HG02678 (cell line): ENCODE results near the gene UPF1.

Source experiments
- ATAC-seq: cut with Tn5 transposase; IDR thresholded peaks from one replicate; pipeline ENCODE4 v1.9.1; 2021; ENCODE audit warnings: mild to moderate bottlenecking, moderate library complexity; ENCODE audit not compliant: unreplicated experiment

The UPF1 gene

DNA sequence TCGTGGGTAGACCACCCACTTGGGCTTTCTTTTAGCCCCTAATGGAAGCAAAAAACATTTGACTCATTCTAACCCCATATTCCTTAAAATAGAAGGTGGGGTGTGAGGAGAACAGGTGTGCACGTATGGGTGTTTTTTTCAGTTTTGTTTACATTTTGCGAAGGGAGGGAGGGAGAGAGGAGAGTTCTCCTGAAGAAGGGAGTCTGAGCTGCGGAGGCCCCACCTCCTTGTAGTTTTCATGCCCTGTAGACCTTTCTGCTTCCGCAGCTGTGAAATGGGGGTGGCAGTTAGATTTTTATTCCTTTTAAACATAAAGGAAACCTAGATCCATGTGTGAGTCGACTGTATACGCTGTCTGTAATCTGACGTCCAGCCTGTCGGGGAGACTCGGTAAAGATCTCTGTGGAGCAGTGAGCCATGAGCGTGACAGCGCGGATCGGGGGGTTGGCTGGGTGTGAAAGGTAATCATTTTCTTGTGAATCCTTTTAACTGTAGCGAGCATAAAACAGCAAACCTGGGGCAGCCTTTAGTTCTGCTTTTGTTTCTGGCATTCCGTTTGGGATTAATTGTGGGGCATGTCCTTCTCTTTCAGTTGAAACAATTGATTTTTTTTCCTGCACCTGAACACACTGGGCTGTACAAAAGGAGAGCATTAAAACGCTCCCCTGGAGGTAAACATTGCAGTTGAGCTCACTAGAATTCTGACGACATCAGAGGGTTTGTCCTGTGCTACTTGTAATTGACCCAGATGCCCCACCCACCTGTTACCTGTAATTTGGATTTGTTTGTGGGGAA is 2.3 kb downstream of the UPF1 start:
- no peak for ATAC-seq

DNA sequence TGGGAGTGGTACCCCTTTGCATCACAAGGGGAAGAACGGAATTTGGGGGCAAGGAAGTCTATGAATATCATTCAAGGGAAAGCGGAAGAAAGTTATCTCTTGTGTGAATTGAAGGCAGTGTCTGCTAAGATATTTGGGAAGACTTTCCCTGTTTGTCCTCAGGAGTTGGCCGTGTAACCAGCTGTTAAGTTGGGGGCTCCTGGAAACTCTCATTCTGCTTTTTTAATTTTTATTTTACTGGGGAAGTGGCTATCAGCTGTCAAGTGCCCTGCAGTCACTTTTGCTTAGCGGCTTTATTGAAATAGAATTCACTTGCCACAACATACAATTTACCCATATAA is 2.9 kb downstream of the UPF1 start:
- ATAC-seq = no peak

DNA sequence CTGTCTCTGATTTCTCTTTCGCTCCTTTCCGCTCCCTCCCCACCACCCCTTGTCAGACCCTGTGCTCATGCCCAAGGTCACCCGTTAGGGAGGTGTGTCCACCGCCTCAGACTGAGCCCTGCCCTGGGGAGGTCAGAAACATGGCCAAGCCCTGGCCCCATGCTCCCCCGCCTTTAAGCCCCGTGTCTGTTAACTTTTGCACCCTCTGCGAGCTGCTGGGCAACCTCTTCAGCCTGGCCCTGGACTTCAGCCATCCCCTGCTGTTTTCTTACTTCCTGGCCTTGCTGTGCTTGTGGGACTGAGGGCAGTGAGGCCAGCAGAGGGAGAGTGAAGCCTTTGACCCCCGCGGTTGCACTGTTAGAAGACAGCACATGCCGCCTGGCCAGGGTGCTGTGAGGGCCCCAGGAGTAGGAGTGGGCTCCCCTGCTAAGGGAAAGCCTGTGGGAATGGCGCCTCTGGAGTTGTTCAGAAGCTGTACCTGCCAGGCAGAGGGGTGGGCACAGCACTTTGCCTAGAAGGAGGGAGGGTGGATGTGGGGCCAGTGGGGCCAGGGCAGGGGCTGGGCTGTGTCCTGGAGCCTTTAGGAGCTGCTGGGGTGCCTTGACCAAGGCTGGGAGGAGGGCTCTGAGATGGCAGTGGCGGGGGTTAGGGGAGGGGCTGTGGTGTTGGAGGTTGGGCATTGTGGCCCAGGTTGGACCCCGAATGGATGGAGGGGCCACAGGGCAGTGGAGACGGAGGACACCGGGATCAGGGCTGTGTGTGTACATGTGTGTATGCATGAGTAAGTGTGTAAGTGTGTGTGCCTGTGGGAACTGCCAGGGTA is 7.9 kb downstream of the UPF1 start:
- no peak for ATAC-seq

GRCh38 chr19:18840288-18841267 is 8.8 kb downstream of the UPF1 start:
- no peak for ATAC-seq

DNA sequence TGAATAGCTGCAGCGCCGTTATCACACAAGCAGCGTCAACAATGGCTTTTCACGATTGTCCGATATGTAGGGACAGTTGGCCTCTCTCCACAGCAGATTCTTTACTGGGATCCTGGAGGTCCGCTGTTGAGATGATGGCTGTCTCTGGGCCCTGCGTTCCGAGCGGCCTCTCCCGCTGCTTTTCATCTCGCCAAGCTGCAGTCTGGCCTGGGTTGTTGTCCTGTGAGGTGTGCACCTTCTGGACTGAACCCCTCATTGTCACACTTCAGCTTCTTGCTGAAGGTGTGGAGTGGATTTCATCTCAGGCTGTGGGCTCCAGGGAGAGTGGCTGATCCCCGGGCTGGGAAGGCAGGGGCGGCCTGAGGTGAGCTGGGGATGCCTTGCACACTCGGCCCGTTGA is 9.6 kb downstream of the UPF1 start:
- ATAC-seq = no peak

DNA sequence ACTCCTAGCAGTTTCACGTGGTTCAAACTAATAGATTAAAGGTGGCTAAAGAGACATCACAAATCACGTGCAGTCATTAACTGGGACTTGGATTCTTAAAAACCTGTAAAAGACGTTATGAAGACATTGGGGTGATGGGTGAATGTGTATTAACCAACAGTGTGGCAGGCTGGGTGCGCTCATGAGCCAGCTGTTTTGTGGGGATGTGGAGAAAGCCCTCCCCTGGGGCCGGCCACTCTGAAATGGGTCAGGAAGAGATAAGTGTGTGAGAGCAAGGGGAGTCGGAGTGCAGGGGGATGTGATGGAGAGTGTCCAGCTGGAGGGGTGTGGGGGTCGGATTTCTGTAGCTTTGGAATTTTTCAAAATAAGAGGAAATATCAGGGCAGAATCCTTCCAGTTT is 10.4 kb downstream of the UPF1 start:
- no peak for ATAC-seq

DNA sequence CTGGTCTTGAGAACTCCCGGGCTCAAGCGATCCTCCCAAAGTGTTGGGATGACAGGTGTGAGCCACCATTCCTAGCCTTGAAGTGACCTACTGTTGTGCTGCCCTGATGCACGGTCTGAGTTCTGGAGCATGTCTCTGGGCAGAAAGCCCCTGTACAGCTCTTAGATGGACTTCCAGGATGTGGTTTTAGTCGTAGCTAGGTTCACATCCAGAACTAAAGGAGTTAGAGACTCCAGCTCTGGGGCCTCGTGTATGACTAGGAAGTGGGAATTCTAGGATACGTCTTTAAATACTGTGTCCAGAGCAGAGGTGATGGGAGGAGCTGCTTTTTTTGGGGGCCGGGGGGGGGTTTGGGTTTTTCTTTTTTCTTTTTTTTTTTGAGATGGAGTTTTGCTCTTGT is 12.2 kb downstream of the UPF1 start:
- no peak for ATAC-seq

GRCh38 chr19:18844806-18845329 is 13.1 kb downstream of the UPF1 start:
- no peak for ATAC-seq

DNA sequence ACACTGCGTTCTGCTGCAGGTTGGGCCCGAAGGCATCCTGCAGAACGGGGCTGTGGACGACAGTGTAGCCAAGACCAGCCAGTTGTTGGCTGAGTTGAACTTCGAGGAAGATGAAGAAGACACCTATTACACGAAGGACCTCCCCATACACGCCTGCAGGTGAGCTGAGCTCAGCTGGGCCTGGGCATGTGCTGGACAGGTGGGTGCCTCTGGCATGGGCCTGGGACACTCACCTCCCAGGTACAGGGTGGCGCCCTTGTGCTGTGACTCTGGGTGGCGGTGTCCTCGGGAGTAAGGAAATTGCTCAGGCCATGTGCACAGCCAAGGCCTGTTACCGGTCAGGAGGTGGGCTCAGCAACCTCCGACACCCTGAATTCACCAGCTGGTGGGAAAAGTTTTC is 14.2 kb downstream of the UPF1 start:
- no peak for ATAC-seq

DNA sequence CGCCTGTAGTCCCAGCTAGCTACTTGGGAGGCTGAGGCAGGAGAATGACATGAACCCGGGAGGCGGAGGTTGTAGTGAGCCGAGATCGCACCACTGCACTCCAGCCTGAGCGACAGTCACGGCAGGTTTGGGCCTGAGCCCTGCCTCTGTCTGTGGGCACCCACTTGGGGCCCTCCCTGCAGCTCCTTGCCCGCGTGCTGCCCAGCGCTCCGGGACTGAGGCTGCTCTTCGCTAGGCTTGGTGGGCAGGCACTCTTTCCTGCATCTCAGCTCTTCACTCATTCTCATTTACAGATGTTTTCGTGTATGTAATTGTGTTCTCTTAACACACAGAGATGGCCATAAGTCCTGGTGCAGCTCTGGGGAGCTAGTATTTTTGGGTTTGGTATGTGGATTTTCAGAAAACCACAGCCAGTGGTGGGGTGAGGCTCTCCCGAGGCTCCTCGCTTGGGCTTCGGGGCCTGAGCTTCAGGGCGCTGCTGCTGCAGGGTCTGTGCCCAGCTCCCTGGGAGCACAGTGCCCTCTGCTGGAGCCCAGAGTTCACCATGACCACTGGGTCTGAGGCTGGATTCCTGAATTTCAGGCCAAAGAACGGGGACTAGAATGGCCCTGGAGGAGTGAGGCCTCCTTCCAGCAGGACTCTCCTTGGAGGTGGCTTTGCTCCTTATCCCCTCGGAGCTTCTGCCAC is 15.2 kb downstream of the UPF1 start:
- ATAC-seq = no peak

- no peak for ATAC-seq
Measured at GRCh38 chr19:18847549-18848463, 16.0 kb downstream of the UPF1 start.

- no peak for ATAC-seq
Measured at GRCh38 chr19:18848878-18849661, 17.3 kb downstream of the UPF1 start.

DNA sequence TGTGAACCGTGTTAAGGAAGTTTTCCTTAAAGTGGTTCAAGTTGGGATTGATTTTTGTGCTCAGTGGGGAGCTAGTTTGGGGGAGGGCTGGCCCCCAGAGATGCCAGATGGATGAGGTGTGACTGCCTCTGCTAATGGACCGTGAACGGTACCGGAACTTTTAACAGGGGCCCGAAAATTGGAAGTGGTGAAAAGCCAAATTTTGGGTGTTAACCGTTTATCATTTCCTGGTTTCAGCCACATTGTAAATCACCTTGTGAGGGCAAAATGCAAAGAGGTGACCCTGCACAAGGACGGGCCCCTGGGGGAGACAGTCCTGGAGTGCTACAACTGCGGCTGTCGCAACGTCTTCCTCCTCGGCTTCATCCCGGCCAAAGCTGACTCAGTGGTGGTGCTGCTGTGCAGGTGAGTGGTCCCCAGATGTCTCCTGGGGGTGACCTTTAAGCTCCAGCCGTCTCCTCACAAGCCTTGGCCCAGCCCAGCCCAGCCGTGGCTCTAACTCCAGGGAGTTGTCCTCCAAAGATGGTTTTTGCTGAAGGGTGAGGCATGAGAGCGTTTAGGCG is 18.2 kb downstream of the UPF1 start:
- no peak for ATAC-seq

GRCh38 chr19:18850471-18851375 is 19.0 kb downstream of the UPF1 start:
- no peak for ATAC-seq

DNA sequence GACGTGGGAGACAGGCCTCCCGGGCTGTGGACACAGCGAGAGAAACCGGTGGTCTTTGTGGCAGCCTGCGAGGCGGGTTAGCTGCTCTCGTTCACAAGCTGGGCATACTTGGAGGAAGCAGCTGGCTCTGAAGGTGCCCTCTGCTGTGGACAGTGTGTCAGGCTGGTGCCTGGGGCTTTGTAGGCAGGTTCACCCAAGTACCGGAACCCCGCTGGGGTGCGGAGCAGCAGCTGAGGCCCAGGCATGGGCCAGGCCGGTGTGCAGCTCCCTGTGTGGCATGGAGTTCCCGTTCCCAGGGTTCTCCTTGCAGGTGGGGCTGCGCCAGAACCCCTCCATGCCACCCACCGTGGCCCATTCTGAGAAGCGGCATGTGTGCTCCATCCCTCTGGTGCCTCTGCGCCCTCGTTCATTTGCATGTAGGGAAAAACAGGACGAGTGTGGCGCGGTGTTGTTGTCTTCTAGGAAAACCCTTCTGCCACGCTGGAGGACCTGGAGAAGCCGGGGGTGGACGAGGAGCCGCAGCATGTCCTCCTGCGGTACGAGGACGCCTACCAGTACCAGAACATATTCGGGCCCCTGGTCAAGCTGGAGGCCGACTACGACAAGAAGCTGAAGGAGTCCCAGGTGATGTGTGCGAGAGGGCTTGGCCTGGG is 20.0 kb downstream of the UPF1 start:
- no peak for ATAC-seq

DNA sequence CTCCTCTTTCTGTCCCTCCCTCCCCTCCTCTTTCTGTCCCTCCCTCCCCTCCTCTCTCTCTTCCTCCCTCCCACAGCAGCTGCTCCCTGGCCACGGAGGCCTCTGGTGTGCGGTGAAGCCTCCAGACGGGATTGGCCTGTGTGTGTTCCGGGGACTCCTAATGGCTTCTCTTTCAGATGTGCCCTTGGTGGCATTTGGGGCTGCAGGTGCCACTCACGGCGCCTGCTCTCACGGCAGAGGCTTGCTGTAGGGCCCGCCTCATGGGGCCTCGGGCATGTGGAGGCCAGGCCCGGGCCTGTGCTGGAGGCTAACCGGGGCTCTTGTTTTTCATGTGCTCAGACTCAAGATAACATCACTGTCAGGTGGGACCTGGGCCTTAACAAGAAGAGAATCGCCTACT is 20.9 kb downstream of the UPF1 start:
- no peak for ATAC-seq
